Measurements from ENCODE around the gene CCNK.

CCNK gene

DNA sequence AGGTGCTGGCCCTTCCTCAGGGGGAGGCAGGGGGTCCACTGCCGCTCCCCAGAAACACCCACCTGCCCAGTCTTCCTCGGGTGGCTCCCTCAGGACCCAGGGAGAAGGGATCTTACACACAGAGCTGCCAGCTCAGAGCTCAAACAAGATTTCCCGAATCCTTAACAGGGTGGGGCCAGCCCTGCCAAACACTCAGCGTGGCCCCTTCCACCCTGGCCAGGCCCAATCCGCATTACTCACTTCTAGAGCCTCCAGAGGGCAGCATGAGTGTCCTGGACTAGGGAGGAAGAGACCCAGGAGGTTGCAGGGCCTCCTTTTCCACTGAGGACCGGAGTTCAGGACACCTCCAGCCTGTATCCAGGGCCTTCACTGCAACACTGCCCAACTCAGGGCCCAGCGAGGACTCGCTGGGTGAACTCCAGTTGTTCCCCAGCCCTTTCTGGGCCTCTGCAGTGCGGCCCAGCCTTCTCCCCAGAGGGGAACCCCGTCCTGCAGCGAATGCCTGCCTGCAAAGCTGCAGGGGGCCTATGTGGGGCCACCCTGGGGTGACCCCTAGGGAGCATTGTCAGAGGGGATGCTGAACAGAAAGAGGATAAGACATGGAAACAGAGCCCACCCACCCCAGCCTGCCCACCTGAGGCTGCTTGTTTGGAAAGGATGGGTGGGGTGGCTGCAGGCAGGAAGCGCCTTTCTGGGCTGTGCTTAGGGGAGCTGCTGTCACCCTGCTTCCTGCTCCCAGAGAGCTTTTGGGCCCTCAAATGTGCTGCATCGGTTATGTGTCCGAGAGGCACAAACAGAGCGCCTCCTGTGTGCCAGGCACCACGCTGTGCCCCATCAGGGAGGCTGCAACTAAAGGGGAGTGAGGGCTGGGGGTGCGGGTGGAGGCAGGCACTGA is 43.8 kb downstream of the CCNK start:
- Histone ChIP-seq H3K4me1 (ENCODE audit: insufficient read depth, poor library complexity, severe bottlenecking) (peaks cover 32% of the 10 kb centered on the region), H3K27ac (ENCODE audit: poor library complexity, severe bottlenecking) (peak overlapping the region; percentile 54), H3K9me3 (ENCODE audit: severe bottlenecking) (no peaks in the 10 kb centered on the region), H3K4me3 (ENCODE audit: severe bottlenecking) (no peak overlapping the region), H3K27me3 (ENCODE audit: insufficient read depth, poor library complexity, severe bottlenecking) (no peaks in the 10 kb centered on the region), H3K36me3 (ENCODE audit: low read depth) (peaks cover 12% of the 10 kb centered on the region)
- peak; percentile 80 for ATAC-seq (ENCODE audit: low read depth)
- TF ChIP-seq, protein P1, sequence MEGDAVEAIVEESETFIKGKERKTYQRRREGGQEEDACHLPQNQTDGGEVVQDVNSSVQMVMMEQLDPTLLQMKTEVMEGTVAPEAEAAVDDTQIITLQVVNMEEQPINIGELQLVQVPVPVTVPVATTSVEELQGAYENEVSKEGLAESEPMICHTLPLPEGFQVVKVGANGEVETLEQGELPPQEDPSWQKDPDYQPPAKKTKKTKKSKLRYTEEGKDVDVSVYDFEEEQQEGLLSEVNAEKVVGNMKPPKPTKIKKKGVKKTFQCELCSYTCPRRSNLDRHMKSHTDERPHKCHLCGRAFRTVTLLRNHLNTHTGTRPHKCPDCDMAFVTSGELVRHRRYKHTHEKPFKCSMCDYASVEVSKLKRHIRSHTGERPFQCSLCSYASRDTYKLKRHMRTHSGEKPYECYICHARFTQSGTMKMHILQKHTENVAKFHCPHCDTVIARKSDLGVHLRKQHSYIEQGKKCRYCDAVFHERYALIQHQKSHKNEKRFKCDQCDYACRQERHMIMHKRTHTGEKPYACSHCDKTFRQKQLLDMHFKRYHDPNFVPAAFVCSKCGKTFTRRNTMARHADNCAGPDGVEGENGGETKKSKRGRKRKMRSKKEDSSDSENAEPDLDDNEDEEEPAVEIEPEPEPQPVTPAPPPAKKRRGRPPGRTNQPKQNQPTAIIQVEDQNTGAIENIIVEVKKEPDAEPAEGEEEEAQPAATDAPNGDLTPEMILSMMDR (IDR thresholded peaks at IDR 0.05; ENCODE audit: poor library complexity, severe bottlenecking): peak; percentile 77
- no peak for DNase-seq (ENCODE audit: low spot score)

DNA sequence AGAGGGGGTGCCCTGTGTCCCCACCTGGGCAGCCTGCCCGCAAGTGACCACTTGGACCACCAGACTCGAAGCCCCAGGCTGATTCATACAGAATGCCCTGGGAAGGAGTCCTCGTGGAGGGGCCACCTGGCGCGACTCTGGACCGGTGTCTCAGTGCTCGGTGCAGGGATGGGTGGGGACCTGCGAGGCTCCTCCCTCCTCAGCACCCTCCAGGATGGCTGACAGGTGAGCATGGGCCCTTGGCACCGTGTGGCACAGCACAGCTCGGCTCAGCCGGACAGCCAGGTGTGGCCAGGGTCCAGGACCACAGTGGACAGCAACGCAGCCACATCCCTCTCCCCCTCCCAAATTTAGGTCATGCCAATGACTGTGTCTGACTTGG is 44.5 kb downstream of the CCNK start:
- peak overlapping the region; percentile 54 for H3K27ac ChIP-seq (ENCODE audit: poor library complexity, severe bottlenecking)
- ATAC-seq (ENCODE audit: low read depth): no peak

DNA sequence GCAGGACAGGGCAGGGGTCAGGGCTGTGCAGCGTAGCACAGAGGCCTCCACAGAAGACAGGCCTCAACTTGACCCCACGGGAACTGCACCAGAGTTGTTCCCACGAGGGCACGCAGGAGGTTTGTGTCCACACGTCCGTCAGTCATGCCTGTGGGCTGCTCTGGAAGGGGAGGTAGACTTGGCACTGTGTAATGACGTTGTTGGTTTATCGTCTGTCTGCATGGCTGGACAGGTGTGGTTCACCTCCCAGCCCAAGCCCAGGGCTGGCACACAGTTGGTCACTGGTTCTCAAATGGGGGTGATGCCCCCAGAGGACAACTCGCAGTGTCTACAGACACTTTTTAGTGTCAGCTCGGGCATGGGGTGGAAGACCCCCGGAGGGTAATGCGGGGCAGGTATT is 45.8 kb downstream of the CCNK start:
- Histone ChIP-seq H3K4me3 (ENCODE audit: severe bottlenecking) (no peak overlapping the region), H3K27me3 (ENCODE audit: insufficient read depth, poor library complexity, severe bottlenecking) (no peaks in the 10 kb centered on the region), H3K4me1 (ENCODE audit: insufficient read depth, poor library complexity, severe bottlenecking) (peaks cover 35% of the 10 kb centered on the region), H3K27ac (ENCODE audit: poor library complexity, severe bottlenecking) (no peak overlapping the region), H3K9me3 (ENCODE audit: severe bottlenecking) (no peaks in the 10 kb centered on the region), H3K36me3 (ENCODE audit: low read depth) (peaks cover 10% of the 10 kb centered on the region)
- TF ChIP-seq, protein P1 (IDR thresholded peaks at IDR 0.05; ENCODE audit: poor library complexity, severe bottlenecking): no peak
- ATAC-seq (ENCODE audit: low read depth) (no peak), DNase-seq (ENCODE audit: low spot score) (no peak)

More for the DNA sequence above, 44.5 kb downstream of the CCNK start:
- no peaks in the 10 kb centered on the region for H3K27me3 ChIP-seq (ENCODE audit: insufficient read depth, poor library complexity, severe bottlenecking)
- TF ChIP-seq, protein P1 (IDR thresholded peaks at IDR 0.05; ENCODE audit: poor library complexity, severe bottlenecking): no peak
- H3K4me1 ChIP-seq (ENCODE audit: insufficient read depth, poor library complexity, severe bottlenecking): peaks cover 32% of the 10 kb centered on the region
- no peak overlapping the region for H3K4me3 ChIP-seq (ENCODE audit: severe bottlenecking)
- H3K36me3 ChIP-seq (ENCODE audit: low read depth): peaks cover 12% of the 10 kb centered on the region
- DNase-seq (ENCODE audit: low spot score): no peak
- H3K9me3 ChIP-seq (ENCODE audit: severe bottlenecking): no peaks in the 10 kb centered on the region

DNA sequence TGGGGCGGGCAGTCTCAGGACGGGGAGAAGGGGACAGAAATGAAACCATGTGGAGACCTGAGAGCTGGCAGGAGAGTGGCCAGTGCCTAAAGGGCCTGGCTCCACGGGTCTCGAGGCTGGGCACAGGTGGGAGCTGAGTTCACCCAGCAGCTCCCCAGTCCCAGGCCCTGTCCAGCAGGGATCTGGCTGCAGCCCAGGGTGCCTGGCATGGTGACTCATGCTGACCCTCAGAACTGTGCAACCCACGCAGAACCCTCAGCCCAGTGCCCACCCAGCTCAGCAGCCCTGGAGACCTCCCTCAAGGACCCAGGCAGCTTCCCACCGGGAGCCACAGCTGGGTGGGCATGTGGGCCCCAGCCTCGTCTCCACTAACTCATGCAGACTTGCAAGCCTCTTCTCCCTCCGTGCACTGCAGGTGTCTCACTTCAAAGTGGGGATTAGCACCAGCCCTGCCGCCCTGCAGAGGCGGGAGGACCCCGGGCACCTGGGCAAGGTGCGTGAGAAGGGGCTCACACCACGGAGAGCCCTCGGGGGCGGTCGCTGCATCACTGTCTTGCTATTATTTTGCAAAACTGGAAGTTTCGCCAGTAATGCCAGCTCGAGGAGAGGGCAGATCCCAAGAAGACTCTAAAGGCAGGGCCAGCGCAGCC is 46.3 kb downstream of the CCNK start:
- ATAC-seq (ENCODE audit: low read depth): no peak
- DNase-seq (ENCODE audit: low spot score): no peak
- no peaks in the 10 kb centered on the region for H3K27me3 ChIP-seq (ENCODE audit: insufficient read depth, poor library complexity, severe bottlenecking)
- TF ChIP-seq, protein P1 (IDR thresholded peaks at IDR 0.05; ENCODE audit: poor library complexity, severe bottlenecking): no peak
- H3K9me3 ChIP-seq (ENCODE audit: severe bottlenecking): no peaks in the 10 kb centered on the region
- no peak overlapping the region for H3K27ac ChIP-seq (ENCODE audit: poor library complexity, severe bottlenecking)
- no peak overlapping the region for H3K4me3 ChIP-seq (ENCODE audit: severe bottlenecking)
- H3K36me3 ChIP-seq (ENCODE audit: low read depth): peaks cover 8% of the 10 kb centered on the region
- peaks cover 34% of the 10 kb centered on the region for H3K4me1 ChIP-seq (ENCODE audit: insufficient read depth, poor library complexity, severe bottlenecking)

Measured in RWPE2 (cell line).